ENCODE results near the gene PHF13.

DNA sequence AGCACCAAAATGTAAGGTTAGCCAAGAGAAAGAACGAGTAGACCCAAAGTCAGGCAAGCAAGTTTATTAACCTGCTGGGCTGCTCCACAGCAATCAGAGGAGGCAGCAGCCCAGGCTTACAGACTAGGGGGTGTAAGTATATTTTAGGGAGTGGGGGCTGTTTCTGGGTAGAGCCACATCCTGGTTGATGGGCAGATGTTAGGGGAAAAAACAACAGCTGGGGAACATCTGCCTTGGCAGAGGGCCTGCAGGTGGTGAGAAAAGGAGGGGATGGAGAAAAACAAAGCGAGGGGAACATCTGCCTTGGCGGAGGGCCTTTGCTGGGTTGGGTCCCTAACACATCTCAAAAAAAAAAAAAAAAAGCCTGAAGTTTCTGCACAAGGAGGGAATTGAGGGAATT is 43.4 kb upstream of the PHF13 start:
- TF ChIP-seq CTCF (IDR thresholded peaks at IDR 0.05; ENCODE audit: poor library complexity) (no peak), EZH2phosphoT487 (IDR thresholded peaks at IDR 0.05; ENCODE audit: low read depth, severe bottlenecking, unreplicated experiment) (no peak), EZH2 (IDR thresholded peaks at IDR 0.05; ENCODE audit: borderline replicate concordance) (no peak)
